Fibroblast of skin of left biceps (primary cell): ENCODE results near the gene DLGAP3.
"Not testable (repeated sequence)": the region's sequence is repeated elsewhere in the genome, so short reads cannot be mapped to it uniquely, and the experiment has no call there.

Experiments used
- DNase-seq, 2 experiments: peaks; one replicate each; pipeline ENCODE4 v3.0.0-alpha.2; 2013; ENCODE audit warnings: low read depth in 2 of 2

The DLGAP3 gene, protein sequence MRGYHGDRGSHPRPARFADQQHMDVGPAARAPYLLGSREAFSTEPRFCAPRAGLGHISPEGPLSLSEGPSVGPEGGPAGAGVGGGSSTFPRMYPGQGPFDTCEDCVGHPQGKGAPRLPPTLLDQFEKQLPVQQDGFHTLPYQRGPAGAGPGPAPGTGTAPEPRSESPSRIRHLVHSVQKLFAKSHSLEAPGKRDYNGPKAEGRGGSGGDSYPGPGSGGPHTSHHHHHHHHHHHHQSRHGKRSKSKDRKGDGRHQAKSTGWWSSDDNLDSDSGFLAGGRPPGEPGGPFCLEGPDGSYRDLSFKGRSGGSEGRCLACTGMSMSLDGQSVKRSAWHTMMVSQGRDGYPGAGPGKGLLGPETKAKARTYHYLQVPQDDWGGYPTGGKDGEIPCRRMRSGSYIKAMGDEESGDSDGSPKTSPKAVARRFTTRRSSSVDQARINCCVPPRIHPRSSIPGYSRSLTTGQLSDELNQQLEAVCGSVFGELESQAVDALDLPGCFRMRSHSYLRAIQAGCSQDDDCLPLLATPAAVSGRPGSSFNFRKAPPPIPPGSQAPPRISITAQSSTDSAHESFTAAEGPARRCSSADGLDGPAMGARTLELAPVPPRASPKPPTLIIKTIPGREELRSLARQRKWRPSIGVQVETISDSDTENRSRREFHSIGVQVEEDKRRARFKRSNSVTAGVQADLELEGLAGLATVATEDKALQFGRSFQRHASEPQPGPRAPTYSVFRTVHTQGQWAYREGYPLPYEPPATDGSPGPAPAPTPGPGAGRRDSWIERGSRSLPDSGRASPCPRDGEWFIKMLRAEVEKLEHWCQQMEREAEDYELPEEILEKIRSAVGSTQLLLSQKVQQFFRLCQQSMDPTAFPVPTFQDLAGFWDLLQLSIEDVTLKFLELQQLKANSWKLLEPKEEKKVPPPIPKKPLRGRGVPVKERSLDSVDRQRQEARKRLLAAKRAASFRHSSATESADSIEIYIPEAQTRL

GRCh38 chr1:34929497-34929852 lies at the start of gene DLGAP3:
Gene DLGAP3 (minus strand): TSS chr1:34929650. CDS start chr1:34905383, 24,267 bp downstream.
- DNase-seq: no peak

DNA sequence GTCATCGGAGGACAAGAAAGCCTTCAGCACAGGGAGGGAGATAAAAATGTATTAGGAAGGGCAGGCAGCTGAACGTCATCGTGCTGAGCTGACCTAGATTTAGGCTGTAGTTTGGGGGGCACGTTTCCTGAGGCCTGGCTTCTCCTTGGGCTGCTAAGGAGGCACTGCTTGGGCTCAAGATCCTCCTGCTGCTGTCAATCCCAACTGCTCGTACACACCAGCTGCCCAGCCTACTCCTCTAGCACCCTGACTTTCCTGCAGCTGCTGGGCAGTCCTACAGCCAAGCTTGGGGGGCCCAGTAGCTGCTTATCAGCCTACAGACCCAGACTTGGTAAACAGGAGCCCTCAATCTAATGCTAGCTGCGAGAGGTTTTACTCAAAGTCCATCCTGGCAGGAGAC lies 49.5 kb upstream of the DLGAP3 start:
- no peak for DNase-seq

DNA sequence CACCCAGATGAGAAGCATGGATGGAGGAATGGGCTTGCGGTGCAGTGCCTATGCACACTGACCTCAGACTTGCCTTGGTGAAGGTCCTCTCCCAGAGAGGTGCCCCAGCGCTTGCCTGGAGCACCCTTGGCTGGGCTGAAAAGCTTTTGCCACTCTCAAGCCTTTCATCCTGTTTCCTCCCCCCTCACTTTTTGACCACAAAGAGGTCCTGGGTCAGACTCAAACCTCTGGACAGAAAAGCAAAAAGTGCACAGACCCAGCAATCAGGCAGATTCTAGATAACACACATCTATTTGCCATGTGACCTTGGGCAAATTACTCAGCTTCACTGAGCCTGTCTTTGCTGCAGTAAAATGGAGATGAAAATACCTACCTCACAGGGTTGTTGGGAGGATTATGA lies 48.4 kb upstream of the DLGAP3 start:
- DNase-seq: no peak

- DNase-seq: no peak
Measured at GRCh38 chr1:34977210-34977471, 47.7 kb upstream of the DLGAP3 start.

GRCh38 chr1:34976384-34977209 lies 47.1 kb upstream of the DLGAP3 start:
- no peak for DNase-seq

- DNase-seq: no peak
Measured at GRCh38 chr1:34975771-34976170, 46.3 kb upstream of the DLGAP3 start.

GRCh38 chr1:34975338-34975737 lies 45.9 kb upstream of the DLGAP3 start:
- no peak for DNase-seq

- DNase-seq: no peak
Measured at GRCh38 chr1:34974626-34975025, 45.2 kb upstream of the DLGAP3 start.

DNA sequence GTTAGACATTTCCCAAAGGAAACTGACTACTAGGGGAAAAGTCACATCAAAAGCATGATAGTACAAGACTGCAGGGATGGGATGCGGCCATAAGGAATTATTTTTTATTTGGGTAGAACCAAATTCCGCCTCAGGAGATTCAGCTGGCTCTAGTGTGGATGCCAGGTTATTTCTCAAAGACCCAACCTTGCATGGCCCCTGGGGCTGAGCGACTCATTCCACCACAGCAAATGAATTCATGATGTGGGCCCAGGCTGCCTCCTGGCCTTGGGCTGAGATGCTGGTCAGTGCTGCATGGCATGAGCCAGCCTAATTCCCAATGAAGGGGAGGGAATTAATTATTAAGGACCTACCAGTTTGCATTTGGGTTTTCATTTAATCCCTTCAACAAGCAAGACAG lies 43.9 kb upstream of the DLGAP3 start:
- DNase-seq: no peak

- no peak for DNase-seq
Measured at GRCh38 chr1:34970829-34971228, 41.4 kb upstream of the DLGAP3 start.

GRCh38 chr1:34970220-34970735 lies 40.8 kb upstream of the DLGAP3 start:
- DNase-seq: no peak

DNA sequence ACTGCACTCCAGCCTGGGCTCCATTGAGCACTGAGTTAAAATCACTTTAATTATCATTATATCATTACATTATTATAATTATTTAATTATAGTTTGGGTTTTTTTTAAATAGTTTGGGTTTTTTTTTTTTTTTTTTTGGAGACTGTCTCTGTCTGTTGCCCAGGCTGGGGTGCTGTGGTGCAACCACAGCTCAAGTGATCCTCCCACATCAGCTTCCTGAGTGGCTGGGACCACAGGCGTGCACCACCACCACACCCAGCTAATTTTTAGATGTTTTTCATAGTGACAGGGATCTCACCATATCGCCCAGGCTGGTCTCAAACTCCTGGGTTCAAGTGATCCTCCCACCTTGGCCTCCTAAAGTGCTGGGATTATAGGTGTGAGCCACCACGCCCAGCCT lies 38.8 kb upstream of the DLGAP3 start:
- DNase-seq: not testable (repeated sequence)

GRCh38 chr1:34967672-34968071 lies 38.2 kb upstream of the DLGAP3 start:
- DNase-seq: not testable (repeated sequence)

GRCh38 chr1:34965597-34965996 lies 36.1 kb upstream of the DLGAP3 start:
- DNase-seq: no peak

GRCh38 chr1:34950428-34950827 lies 21.0 kb upstream of the DLGAP3 start:
- no peak for DNase-seq

GRCh38 chr1:34948739-34949138 lies 19.3 kb upstream of the DLGAP3 start:
- DNase-seq: not testable (repeated sequence)

- DNase-seq: not testable (repeated sequence)
Measured at GRCh38 chr1:34947641-34948314, 18.3 kb upstream of the DLGAP3 start.

GRCh38 chr1:34946211-34946610 lies 16.8 kb upstream of the DLGAP3 start:
- DNase-seq: no peak

DNA sequence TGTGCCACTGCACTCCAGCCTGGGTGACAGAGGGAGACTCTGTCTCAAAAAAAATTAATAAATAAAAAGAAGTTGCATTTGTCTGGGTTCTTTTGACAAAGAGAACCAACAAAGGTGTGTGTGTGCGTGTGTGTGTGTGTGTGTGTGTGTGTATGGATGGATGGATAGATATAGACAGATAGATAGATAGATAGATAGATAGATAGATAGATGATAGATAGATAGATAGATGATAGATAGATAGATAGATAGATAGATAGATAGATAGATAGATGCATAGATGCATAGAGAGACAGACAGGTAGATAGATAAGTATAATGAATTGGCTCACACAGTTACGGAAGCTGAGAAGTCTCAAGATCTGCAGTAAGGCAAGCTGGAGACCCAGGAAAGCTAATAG lies 12.3 kb upstream of the DLGAP3 start:
- not testable (repeated sequence) for DNase-seq

GRCh38 chr1:34930702-34931071 lies 1.2 kb upstream of the DLGAP3 start:
- DNase-seq: no peak
